ENCODE measurements around the gene CES3. TPM values are rescaled to one million over a fixed set of nuclear protein-coding genes. Genes with fewer than 3 reads are reported as not detected.

CES3 gene
- total RNA-seq, 1 donor from 2014 or later: 4.1 TPM

DNA sequence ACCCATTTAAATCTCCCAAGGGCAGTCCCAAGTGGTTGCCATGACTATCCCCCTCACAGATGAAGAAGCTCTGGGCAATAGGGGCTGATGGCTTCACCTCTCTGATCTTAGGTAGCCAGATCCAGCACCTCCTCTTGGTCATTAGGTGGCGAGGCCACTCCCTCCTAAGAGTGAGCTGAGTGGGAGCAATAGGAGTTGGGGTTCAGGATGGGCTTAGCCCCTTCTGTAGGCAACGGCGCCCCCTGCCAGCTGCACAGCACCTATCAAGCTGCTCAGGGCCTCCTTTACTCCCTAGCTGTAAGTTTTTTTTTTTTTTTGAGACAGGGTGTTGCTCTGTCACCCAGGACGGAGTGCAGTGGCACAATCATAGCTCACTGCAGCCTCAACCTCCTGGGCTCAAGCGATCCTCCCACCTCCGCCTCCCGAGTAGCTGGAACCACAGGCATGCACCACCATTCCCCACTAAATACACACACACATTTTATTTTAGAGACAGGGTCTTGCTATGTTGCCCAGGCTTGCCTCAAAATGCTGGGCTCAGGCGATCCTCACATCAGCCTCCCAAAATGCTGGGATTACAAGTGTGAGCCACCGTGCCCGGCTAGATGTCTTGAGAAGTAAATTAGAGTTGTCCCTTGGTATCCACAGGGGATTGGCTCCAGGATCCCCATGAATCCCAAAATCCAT, 32.2 kb upstream of the CES3 start:
- DNase-seq: no peak
- no peak overlapping the region for H3K4me3 Mint-ChIP-seq (ENCODE audit: unreplicated experiment)
- H3K4me1 Mint-ChIP-seq (ENCODE audit: low read depth, unreplicated experiment): peaks cover 12% of the 10 kb centered on the region
- H3K36me3 Mint-ChIP-seq (ENCODE audit: unreplicated experiment): no peaks in the 10 kb centered on the region
- peaks cover 6% of the 10 kb centered on the region for H3K9me3 Mint-ChIP-seq (ENCODE audit: unreplicated experiment)
- TF ChIP-seq, protein P1, sequence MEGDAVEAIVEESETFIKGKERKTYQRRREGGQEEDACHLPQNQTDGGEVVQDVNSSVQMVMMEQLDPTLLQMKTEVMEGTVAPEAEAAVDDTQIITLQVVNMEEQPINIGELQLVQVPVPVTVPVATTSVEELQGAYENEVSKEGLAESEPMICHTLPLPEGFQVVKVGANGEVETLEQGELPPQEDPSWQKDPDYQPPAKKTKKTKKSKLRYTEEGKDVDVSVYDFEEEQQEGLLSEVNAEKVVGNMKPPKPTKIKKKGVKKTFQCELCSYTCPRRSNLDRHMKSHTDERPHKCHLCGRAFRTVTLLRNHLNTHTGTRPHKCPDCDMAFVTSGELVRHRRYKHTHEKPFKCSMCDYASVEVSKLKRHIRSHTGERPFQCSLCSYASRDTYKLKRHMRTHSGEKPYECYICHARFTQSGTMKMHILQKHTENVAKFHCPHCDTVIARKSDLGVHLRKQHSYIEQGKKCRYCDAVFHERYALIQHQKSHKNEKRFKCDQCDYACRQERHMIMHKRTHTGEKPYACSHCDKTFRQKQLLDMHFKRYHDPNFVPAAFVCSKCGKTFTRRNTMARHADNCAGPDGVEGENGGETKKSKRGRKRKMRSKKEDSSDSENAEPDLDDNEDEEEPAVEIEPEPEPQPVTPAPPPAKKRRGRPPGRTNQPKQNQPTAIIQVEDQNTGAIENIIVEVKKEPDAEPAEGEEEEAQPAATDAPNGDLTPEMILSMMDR (IDR thresholded peaks at IDR 0.05; ENCODE audit: partially characterized antibody, unreplicated experiment): no peak
- no peak overlapping the region for H3K27ac Mint-ChIP-seq (ENCODE audit: unreplicated experiment)
- H3K27me3 Mint-ChIP-seq (ENCODE audit: unreplicated experiment): peaks cover 10% of the 10 kb centered on the region

DNA sequence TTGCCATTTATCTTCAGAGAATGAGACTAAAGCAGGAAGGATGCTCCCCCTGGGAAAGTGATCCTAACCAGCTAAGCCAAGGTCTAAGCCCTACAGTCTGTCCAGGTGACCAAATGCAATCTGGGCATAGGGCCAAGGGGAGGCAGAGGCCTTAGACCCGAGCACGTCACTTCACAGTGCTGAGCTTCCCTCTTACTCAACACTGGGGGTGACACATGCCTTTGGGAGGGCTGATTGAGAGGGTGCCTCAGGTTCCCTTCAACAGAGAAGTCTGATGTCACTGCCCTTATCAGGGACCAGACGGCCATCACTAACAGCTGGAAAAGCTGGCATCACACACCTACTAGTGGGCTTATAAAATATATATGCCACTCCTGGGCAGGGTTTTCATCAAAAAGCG, 30.9 kb upstream of the CES3 start:
- TF ChIP-seq, protein P1 (IDR thresholded peaks at IDR 0.05; ENCODE audit: partially characterized antibody, unreplicated experiment): no peak
- Mint-ChIP-seq H3K27me3 (ENCODE audit: unreplicated experiment) (peaks cover 12% of the 10 kb centered on the region), H3K4me1 (ENCODE audit: low read depth, unreplicated experiment) (peaks cover 10% of the 10 kb centered on the region), H3K9me3 (ENCODE audit: unreplicated experiment) (peaks cover 5% of the 10 kb centered on the region), H3K27ac (ENCODE audit: unreplicated experiment) (no peak overlapping the region), H3K36me3 (ENCODE audit: unreplicated experiment) (no peaks in the 10 kb centered on the region), H3K4me3 (ENCODE audit: unreplicated experiment) (no peak overlapping the region)
- no peak for DNase-seq

DNA sequence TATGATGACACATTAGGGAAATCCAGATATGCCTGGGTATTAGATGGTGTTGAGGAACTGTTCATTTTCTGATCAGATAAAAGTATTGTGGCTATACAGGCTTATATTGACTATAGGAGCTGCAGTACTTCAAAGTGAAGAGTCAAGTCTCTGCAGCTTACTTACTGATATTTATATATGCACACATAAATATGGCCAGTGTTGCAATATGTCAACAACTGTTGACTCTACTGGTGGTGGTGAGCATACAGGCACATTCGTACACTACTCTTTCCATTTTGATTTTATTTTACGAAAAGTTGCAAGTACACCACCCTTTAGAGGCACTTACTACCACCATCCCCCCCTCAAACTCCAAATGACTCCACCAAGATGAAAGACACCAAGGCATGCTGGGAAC, 29.4 kb upstream of the CES3 start:
- H3K27me3 Mint-ChIP-seq (ENCODE audit: unreplicated experiment): peaks cover 8% of the 10 kb centered on the region
- TF ChIP-seq, protein P1 (IDR thresholded peaks at IDR 0.05; ENCODE audit: partially characterized antibody, unreplicated experiment): no peak
- H3K9me3 Mint-ChIP-seq (ENCODE audit: unreplicated experiment): peaks cover 5% of the 10 kb centered on the region
- no peaks in the 10 kb centered on the region for H3K36me3 Mint-ChIP-seq (ENCODE audit: unreplicated experiment)
- no peak overlapping the region for H3K4me3 Mint-ChIP-seq (ENCODE audit: unreplicated experiment)
- H3K27ac Mint-ChIP-seq (ENCODE audit: unreplicated experiment): no peak overlapping the region
- DNase-seq: no peak
- peaks cover 8% of the 10 kb centered on the region for H3K4me1 Mint-ChIP-seq (ENCODE audit: low read depth, unreplicated experiment)

DNA sequence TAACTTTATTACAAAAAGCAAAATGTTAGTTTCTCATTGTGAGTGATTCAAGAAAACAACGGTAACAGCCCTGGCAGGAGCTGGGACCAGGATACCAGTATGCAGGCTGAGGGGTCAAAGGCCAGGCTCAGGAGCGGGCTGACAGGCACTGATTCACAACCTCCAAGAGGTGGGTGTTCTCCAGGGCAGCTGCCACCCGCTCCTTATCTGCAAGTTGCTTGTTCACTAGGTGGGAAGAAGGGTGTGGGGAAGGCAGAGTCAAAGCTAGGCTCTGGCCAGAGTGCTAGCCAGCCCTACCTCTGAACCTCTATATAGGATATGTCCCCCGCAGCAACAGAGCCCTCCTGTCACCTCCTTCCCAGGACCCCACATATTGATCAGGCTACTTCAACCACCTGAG, 29.0 kb upstream of the CES3 start:
- no peak for DNase-seq
- peak overlapping the region; percentile 95 for H3K4me3 Mint-ChIP-seq (ENCODE audit: unreplicated experiment)
- TF ChIP-seq, protein P1 (IDR thresholded peaks at IDR 0.05; ENCODE audit: partially characterized antibody, unreplicated experiment): no peak
- no peaks in the 10 kb centered on the region for H3K36me3 Mint-ChIP-seq (ENCODE audit: unreplicated experiment)
- peaks cover 8% of the 10 kb centered on the region for H3K27me3 Mint-ChIP-seq (ENCODE audit: unreplicated experiment)
- peaks cover 8% of the 10 kb centered on the region for H3K4me1 Mint-ChIP-seq (ENCODE audit: low read depth, unreplicated experiment)
- peaks cover 5% of the 10 kb centered on the region for H3K9me3 Mint-ChIP-seq (ENCODE audit: unreplicated experiment)
- H3K27ac Mint-ChIP-seq (ENCODE audit: unreplicated experiment): no peak overlapping the region

DNA sequence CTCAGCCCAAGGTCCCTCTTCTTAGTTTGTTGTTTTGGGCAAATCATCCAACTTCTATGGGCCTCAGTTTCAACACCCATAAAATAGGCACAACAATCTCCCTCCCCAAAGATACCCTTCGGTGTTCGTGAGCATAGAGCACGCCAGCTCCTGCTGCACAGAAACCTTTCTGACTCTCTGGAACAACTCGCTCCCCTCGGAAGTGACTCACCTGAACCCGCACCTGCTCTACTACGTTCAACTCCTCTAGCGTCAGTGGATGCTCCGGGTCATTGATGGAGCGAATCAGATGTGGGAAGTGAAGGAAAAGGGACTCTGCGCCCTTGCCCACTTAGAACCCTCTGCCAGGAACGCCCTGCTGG, 27.3 kb upstream of the CES3 start:
- Mint-ChIP-seq H3K4me3 (ENCODE audit: unreplicated experiment) (peak overlapping the region; percentile 95), H3K4me1 (ENCODE audit: low read depth, unreplicated experiment) (peaks cover 8% of the 10 kb centered on the region)
- TF ChIP-seq, protein P1 (IDR thresholded peaks at IDR 0.05; ENCODE audit: partially characterized antibody, unreplicated experiment): no peak

More for the DNA sequence above, 27.3 kb upstream of the CES3 start:
- Mint-ChIP-seq H3K9me3 (ENCODE audit: unreplicated experiment) (peaks cover 3% of the 10 kb centered on the region), H3K27me3 (ENCODE audit: unreplicated experiment) (peaks cover 8% of the 10 kb centered on the region), H3K36me3 (ENCODE audit: unreplicated experiment) (no peaks in the 10 kb centered on the region), H3K27ac (ENCODE audit: unreplicated experiment) (peak overlapping the region; percentile 82)
- no peak for DNase-seq

Data from glutamatergic neuron (in vitro differentiated cells).